H1 (cell line): ENCODE data around the gene MT1H. TPM values are rescaled to one million over a fixed set of nuclear protein-coding genes. Genes with fewer than 3 reads are reported as not detected.

Source experiments
- CHD7 ChIP-seq: fragments of 300-600 bp; sonication (generic); IDR thresholded peaks from 2 replicates; pipeline ENCODE4 v1.7.1; 2012; ENCODE audit warnings: low read length, moderate library complexity, mild to moderate bottlenecking, inconsistent platforms; ENCODE audit not compliant: insufficient replicate concordance
- FOSL1 ChIP-seq: IDR thresholded peaks from 2 replicates; pipeline ENCODE4 v1.6.1; 2011; ENCODE audit warnings: mild to moderate bottlenecking, low read depth, low read length, moderate library complexity; ENCODE audit not compliant: insufficient read depth
- GABPA ChIP-seq: IDR thresholded peaks from 2 replicates; pipeline ENCODE4 v1.6.1; 2011; ENCODE audit warnings: mild to moderate bottlenecking, low read length, moderate library complexity, borderline replicate concordance; ENCODE audit not compliant: insufficient read depth
- HDAC2 ChIP-seq, 2 experiments: fragments of 300-600 bp in 1 of 2; sonication (generic) in 1 of 2; IDR thresholded peaks; 2 replicates each; pipeline ENCODE4 v1.6.1; 2011 to 2012; ENCODE audit warnings: low read depth in 2 of 2, low read length in 2 of 2, mild to moderate bottlenecking in 2 of 2, moderate library complexity in 2 of 2, borderline replicate concordance in 1 of 2, inconsistent platforms in 1 of 2
- NRF1 ChIP-seq: IDR thresholded peaks from 2 replicates; pipeline ENCODE4 v1.6.1; 2011; ENCODE audit warnings: mild to moderate bottlenecking, low read depth, low read length, improper control_type of control experiment
- SP2 ChIP-seq: IDR thresholded peaks from 2 replicates; pipeline ENCODE4 v1.6.1; 2012; ENCODE audit warnings: mild to moderate bottlenecking, low read length, inconsistent platforms
- USF2 ChIP-seq: IDR thresholded peaks from 2 replicates; pipeline ENCODE4 v1.6.1; 2011; ENCODE audit warnings: low read length, improper control_type of control experiment
- polyA plus RNA-seq, 7 experiments: library from polyadenylated mRNA; depleted of rRNA in 3 of 7; stranded (reverse) in 5 of 7; unstranded in 2 of 7; fragments of >200 nt in 5 of 7; fragments of 200-250 nt in 2 of 7; gene quantifications; 1 replicate in 5 of 7; 2 replicates in 1 of 7; 4 replicates in 1 of 7; pipeline versions ENCODE4 v1.2.1 to v1.2.3, GENCODE V29; 2011 to 2013; ENCODE audit warnings: missing spikeins in 2 of 7, mixed read lengths in 2 of 7
- total RNA-seq: library from RNA; stranded (reverse); fragmentation: NEBNext Ultra II Directional; extraction: Animal tissue kit (Norgen Biotek cat#: 25700); gene quantifications from 2 replicates; pipeline ENCODE4 v1.2.1, GENCODE V29; 2021

Gene MT1H
- total and polyA plus RNA-seq, 2 of the 8 experiments (the other 6 are each of a cell fraction or from before 2014, with no cell fraction given): 11.9 to 95.7 TPM

GRCh38 chr16:56662357-56663354 is 7.0 kb upstream of the MT1H start (continued):
- no peak for TF ChIP-seq USF2
- no peak for TF ChIP-seq HDAC2 (IDR thresholded peaks at IDR 0.05; ENCODE audit: borderline replicate concordance in 1 of 2, low read depth in 2 of 2, low read length in 2 of 2)
- TF ChIP-seq GABPA: no peak
- TF ChIP-seq CHD7: no peak
- no peak for TF ChIP-seq SP2
- no peak for TF ChIP-seq NRF1
- no peak for TF ChIP-seq FOSL1
